ENCODE measurements around the gene UGT1A4. TPM values are rescaled to one million over a fixed set of nuclear protein-coding genes. Genes with fewer than 3 reads are reported as not detected.

Gene UGT1A4
- total RNA-seq, 6 experiments from 2014 or later, result not detected

- no peak for DNase-seq
- H3K4me1 Mint-ChIP-seq (ENCODE audit: low read depth), result no peaks in the 10 kb centered on the region
- H3K9me3 Mint-ChIP-seq, result peaks cover 4% of the 10 kb centered on the region; the same call in 1 of the 2 replicates
- TF ChIP-seq, protein P1, sequence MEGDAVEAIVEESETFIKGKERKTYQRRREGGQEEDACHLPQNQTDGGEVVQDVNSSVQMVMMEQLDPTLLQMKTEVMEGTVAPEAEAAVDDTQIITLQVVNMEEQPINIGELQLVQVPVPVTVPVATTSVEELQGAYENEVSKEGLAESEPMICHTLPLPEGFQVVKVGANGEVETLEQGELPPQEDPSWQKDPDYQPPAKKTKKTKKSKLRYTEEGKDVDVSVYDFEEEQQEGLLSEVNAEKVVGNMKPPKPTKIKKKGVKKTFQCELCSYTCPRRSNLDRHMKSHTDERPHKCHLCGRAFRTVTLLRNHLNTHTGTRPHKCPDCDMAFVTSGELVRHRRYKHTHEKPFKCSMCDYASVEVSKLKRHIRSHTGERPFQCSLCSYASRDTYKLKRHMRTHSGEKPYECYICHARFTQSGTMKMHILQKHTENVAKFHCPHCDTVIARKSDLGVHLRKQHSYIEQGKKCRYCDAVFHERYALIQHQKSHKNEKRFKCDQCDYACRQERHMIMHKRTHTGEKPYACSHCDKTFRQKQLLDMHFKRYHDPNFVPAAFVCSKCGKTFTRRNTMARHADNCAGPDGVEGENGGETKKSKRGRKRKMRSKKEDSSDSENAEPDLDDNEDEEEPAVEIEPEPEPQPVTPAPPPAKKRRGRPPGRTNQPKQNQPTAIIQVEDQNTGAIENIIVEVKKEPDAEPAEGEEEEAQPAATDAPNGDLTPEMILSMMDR (IDR thresholded peaks at IDR 0.05), result no peak; the same call in none of the 2 replicates
- H3K36me3 Mint-ChIP-seq (ENCODE audit: low read depth), result no peaks in the 10 kb centered on the region
- H3K27me3 Mint-ChIP-seq (ENCODE audit: insufficient read depth), result no peaks in the 10 kb centered on the region
- no peak overlapping the region for H3K27ac Mint-ChIP-seq
- no peak overlapping the region for H3K4me3 Mint-ChIP-seq
Observed at GRCh38 chr2:233674995-233675394, 43.5 kb upstream of the UGT1A4 start.

- Mint-ChIP-seq H3K27me3 (ENCODE audit: insufficient read depth) (no peaks in the 10 kb centered on the region), H3K4me1 (ENCODE audit: low read depth) (no peaks in the 10 kb centered on the region), H3K9me3 (peaks cover 10% of the 10 kb centered on the region; the same call in 1 of the 2 replicates), H3K36me3 (ENCODE audit: low read depth) (no peaks in the 10 kb centered on the region), H3K4me3 (no peak overlapping the region), H3K27ac (no peak overlapping the region)
- TF ChIP-seq, protein P1 (IDR thresholded peaks at IDR 0.05), result no peak
- no peak for DNase-seq
Observed at GRCh38 chr2:233676046-233676445, 42.5 kb upstream of the UGT1A4 start.

DNA sequence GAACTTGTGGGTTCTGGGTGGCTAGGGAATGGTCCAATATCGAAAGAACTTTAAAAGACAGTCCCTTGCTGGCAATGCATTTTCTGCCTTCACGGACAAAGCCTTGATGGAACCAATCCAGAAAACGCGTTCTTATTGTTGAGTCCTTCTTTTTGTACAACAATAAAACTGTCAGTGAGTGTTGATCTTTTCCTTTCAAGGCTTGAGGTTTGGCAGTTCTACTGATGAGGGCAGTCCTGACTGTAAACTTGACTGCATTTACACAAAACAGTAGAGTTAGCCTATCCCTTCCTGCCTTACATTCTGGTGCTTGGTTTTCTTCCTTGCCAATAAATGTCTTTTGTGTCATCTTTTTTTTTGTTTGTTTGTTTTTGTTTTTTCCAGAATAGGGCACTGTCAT lies 39.3 kb upstream of the UGT1A4 start:
- Mint-ChIP-seq H3K27ac (no peak overlapping the region), H3K4me3 (no peak overlapping the region), H3K27me3 (ENCODE audit: insufficient read depth) (peaks cover 2% of the 10 kb centered on the region; the same call in 1 of the 2 replicates), H3K9me3 (peaks cover 10% of the 10 kb centered on the region; the same call in 1 of the 2 replicates), H3K4me1 (ENCODE audit: low read depth) (no peaks in the 10 kb centered on the region), H3K36me3 (ENCODE audit: low read depth) (no peaks in the 10 kb centered on the region)
- no peak for DNase-seq
- TF ChIP-seq, protein P1 (IDR thresholded peaks at IDR 0.05), result no peak

DNA sequence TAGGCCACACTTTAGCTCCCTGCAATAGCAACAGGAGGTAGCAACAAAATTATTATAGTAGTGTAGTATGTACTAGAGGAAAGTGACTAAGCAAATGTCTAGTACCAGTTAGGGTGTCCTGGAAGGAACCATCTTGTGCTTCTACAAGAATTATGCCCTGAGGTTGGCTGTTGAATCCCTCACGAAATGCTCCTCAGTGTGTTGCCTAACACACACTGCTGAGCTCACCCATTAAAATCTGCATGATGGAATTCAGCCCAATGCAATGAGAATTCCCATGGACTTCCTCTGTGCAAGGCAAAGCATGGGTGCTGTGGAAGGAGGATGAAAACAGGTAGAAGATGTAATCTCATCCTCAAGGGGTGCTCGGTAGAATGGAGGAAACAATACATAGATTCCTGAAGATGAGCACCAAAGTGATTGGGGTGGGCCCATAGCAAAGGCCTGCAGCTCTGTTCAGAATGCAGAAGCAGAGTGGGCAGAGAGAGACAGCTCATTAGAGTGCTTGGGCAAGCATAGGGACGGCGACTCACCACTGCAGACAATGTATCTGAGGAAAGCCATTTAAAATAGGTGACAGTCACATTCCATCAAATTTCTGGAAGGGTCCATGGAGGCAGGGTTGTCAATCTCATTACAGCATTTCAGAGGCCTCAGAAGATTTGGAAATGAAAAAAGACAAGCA lies 38.0 kb upstream of the UGT1A4 start:
- H3K4me1 Mint-ChIP-seq (ENCODE audit: low read depth), result no peaks in the 10 kb centered on the region
- no peak overlapping the region for H3K4me3 Mint-ChIP-seq
- H3K27me3 Mint-ChIP-seq (ENCODE audit: insufficient read depth), result peaks cover 2% of the 10 kb centered on the region; the same call in 1 of the 2 replicates
- H3K36me3 Mint-ChIP-seq (ENCODE audit: low read depth), result no peaks in the 10 kb centered on the region
- H3K9me3 Mint-ChIP-seq, result peaks cover 10% of the 10 kb centered on the region; the same call in 1 of the 2 replicates
- TF ChIP-seq, protein P1 (IDR thresholded peaks at IDR 0.05), result no peak
- no peak overlapping the region for H3K27ac Mint-ChIP-seq
- DNase-seq, result no peak

GRCh38 chr2:233681521-233682099 lies 36.9 kb upstream of the UGT1A4 start, which contains the start of gene UGT1A7:
Gene UGT1A7, plus strand, starts transcription at chr2:233681901. Its CDS starts 37 bp downstream, at chr2:233681938.
- no peaks in the 10 kb centered on the region for H3K4me1 Mint-ChIP-seq (ENCODE audit: low read depth)
- H3K27me3 Mint-ChIP-seq (ENCODE audit: insufficient read depth), result peaks cover 3% of the 10 kb centered on the region; the same call in 1 of the 2 replicates
- peaks cover 13% of the 10 kb centered on the region; the same call in 1 of the 2 replicates for H3K9me3 Mint-ChIP-seq
- TF ChIP-seq, protein P1 (IDR thresholded peaks at IDR 0.05), result no peak
- no peak for DNase-seq
- no peak within 1 kb of the TSS for H3K27ac Mint-ChIP-seq
- H3K36me3 Mint-ChIP-seq (ENCODE audit: low read depth), result no peaks in the 10 kb centered on the region
- H3K4me3 Mint-ChIP-seq, result no peak within 1 kb of the TSS
